ENCODE results near the gene SLC25A1. TPM values are rescaled to one million over a fixed set of nuclear protein-coding genes. Genes with fewer than 3 reads are reported as not detected.

The SLC25A1 gene
- total and polyA plus RNA-seq, 2 of the 8 experiments (the other 6 are each of a cell fraction or from before 2014, with no cell fraction given) = 110 to 148 TPM

DNA sequence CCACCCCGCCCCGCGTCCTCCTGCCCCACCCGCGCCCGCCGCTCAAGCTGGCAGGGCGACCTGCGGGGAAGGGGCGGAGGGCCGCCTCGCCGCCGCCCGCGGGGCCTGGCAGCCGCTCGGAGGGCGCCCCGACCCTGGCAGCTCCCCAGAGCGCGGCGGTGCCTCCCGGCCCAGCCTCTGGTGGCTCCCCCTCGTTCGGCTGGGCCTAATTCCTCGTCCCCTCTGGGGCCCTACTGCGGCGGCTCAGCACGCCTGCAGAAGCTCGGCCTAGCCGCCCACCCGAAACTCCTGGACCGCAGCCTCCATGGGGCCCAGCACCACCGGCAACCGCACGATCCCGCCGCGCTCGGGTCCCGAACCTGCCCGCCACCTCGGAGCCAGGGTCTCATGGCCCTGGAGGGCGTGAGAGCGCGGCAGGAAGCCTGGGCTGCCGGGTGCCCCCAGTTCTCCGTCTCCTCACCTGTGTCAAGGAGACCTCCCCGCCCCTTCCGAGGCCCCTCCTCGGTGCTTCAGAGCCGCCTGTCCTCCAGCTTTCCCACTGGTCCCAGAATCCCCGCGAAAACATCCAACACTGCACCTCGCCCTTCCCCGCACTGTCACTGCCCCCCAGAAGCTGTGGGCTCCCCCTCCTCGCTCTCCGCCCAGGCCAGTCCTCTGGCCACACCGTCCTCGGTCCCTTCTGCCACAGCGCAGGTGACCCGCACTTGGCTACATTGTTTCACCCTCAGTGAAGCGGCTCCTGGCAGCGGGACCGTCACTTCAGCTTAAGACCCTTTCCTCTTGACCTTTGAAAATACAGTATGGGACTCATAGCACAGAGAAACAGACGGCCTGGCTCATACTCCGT, 27.8 kb downstream of the SLC25A1 start:
- Histone ChIP-seq H2BK12ac (ENCODE audit: low read depth, low read length) (peak overlapping the region; percentile 75; the same call in 1 of the 2 replicates), H4K8ac (ENCODE audit: extremely low read depth, insufficient read depth, low read length) (no peak overlapping the region), H2AK5ac (ENCODE audit: low read depth, low read length) (no peak overlapping the region), H3K14ac (ENCODE audit: insufficient read length) (no peak overlapping the region), H3K9ac (replicated peaks in 1 of 4; ENCODE audit: extremely low read depth in 1 of 4, low read depth in 3 of 4, low read length in 3 of 4) (no peak overlapping the region; a peak in 1 of 7 replicates), H3K36me3 (ENCODE audit: control insufficient read depth in 2 of 4, insufficient read depth in 4 of 4, low read length in 3 of 4) (peaks cover 0 to 12% (median 0%) of the 10 kb centered on the region in 4 experiments; a peak in 1 of 8 replicates), H3K23me2 (ENCODE audit: low read depth, low read length) (peaks cover 7% of the 10 kb centered on the region; the same call in 1 of the 2 replicates), H2BK120ac (replicated peaks; ENCODE audit: low read depth, low read length) (no peak overlapping the region), H3K56ac (replicated peaks; ENCODE audit: insufficient read length, low read depth, low read length) (no peak overlapping the region), H3K4ac (replicated peaks; ENCODE audit: insufficient read length, low read depth, low read length) (no peak overlapping the region), H3K18ac (ENCODE audit: extremely low read depth, low read length) (no peak overlapping the region), H3K23ac (ENCODE audit: insufficient read length) (no peak overlapping the region), H2BK5ac (ENCODE audit: low read depth, low read length) (no peak overlapping the region), H3K79me1 (ENCODE audit: low read depth, low read length) (no peaks in the 10 kb centered on the region), H3K9me3 (ENCODE audit: insufficient read depth in 2 of 2, low read depth in 1 of 2, low read length in 1 of 2) (0 out of 4 replicates have a peak, but pooled peaks cover 0 to 6% of the 10 kb centered on the region in 2 experiments), H3K4me3 (ENCODE audit: extremely low read depth in 1 of 4, insufficient read depth in 2 of 4, low read depth in 3 of 4, low read length in 4 of 4) (peak overlapping the region in 3 of 4 experiments; percentile 10 to 47 (median 18); a peak in 4 of 8 replicates), H2AFZ (ENCODE audit: low read length) (no peak overlapping the region), H2BK15ac (ENCODE audit: low read length) (no peak overlapping the region), H4K20me1 (replicated peaks in 1 of 2; ENCODE audit: control insufficient read depth in 1 of 2, insufficient read depth in 2 of 2, low read length in 2 of 2) (peaks cover 2 to 12% of the 10 kb centered on the region in 2 experiments), H4K5ac (ENCODE audit: insufficient read length, low read depth, low read length) (no peak overlapping the region), H3K27me3 (replicated peaks in 1 of 4; ENCODE audit: control insufficient read depth in 3 of 4, extremely low read depth in 1 of 4, insufficient read depth in 3 of 4, low read length in 3 of 4) (peaks cover 52 to 71% (median 63%) of the 10 kb centered on the region in 4 experiments), H3K4me2 (ENCODE audit: insufficient read depth in 1 of 2, low read depth in 2 of 2, low read length in 2 of 2) (peak overlapping the region; percentile 40 to 55), H2BK20ac (ENCODE audit: low read length) (no peak overlapping the region), H3K27ac (ENCODE audit: low read depth, low read length) (no peak overlapping the region), H4K91ac (replicated peaks; ENCODE audit: insufficient read length, low read length) (no peak overlapping the region), H3K4me1 (replicated peaks in 1 of 4; ENCODE audit: control insufficient read depth in 3 of 4, insufficient read depth in 4 of 4, low read length in 3 of 4) (peaks cover 0 to 7% (median 5%) of the 10 kb centered on the region in 4 experiments; a peak in 5 of 7 replicates), H3K79me2 (ENCODE audit: control insufficient read depth in 1 of 2, insufficient read depth in 2 of 2, low read length in 2 of 2) (no peaks in the 10 kb centered on the region)
- DNase-seq (ENCODE audit: low read depth in 1 of 2, low spot score in 2 of 2) (peak in 1 of 2 experiments; percentile 58), FAIRE-seq (no peak)
- CTCF ChIA-PET (ENCODE audit: partially characterized antibody) = interaction anchor here (0.7 to 1.3 kb wide), 2 partner anchors 18 to 1296 kb away, joined by 3 to 6 read pairs; no protein-coding TSS in a partner anchor
- POLR2A ChIA-PET (ENCODE audit: partially characterized antibody) = interaction anchor here (2.0 kb wide), 1 partner anchor 8 kb away, joined by 4 read pairs; no protein-coding TSS in a partner anchor
- WGBS, 2 experiments (ENCODE audit: extremely low coverage in 1 of 2, insufficient coverage in 1 of 2, insufficient read length in 1 of 2, insufficient replicate concordance in 2 of 2, low coverage in 1 of 2, low lambda C conversion rate in 2 of 2, missing lambda C conversion rate in 1 of 2) = 24% methylated on average over 57 of the region's 68 CpGs; no CpG with 5 or more reads in 1 of the 2 experiments
- TF ChIP-seq SUZ12 (IDR thresholded peaks at IDR 0.05; ENCODE audit: low read length) (peak; percentile 88), KDM5A (IDR thresholded peaks at IDR 0.05; ENCODE audit: low read length) (no peak), KDM1A (IDR thresholded peaks at IDR 0.05; ENCODE audit: borderline replicate concordance, low read length) (no peak), EZH2 (IDR thresholded peaks at IDR 0.05; ENCODE audit: low read depth, low read length, severe bottlenecking) (peak; percentile 96), RNF2 (IDR thresholded peaks at IDR 0.05; ENCODE audit: borderline replicate concordance, low read depth, low read length, missing control alignments, poor library complexity, severe bottlenecking) (peak; percentile 50), GTF2F1 (IDR thresholded peaks at IDR 0.05; ENCODE audit: borderline replicate concordance, low read depth, low read length) (no peak), NANOG (IDR thresholded peaks at IDR 0.05; ENCODE audit: insufficient read depth, low read depth, low read length, poor library complexity, severe bottlenecking) (no peak), YY1 (IDR thresholded peaks at IDR 0.05; ENCODE audit: low read depth, low read length) (no peak)
- TF ChIP-seq, protein P1, sequence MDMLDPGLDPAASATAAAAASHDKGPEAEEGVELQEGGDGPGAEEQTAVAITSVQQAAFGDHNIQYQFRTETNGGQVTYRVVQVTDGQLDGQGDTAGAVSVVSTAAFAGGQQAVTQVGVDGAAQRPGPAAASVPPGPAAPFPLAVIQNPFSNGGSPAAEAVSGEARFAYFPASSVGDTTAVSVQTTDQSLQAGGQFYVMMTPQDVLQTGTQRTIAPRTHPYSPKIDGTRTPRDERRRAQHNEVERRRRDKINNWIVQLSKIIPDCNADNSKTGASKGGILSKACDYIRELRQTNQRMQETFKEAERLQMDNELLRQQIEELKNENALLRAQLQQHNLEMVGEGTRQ (IDR thresholded peaks at IDR 0.05; ENCODE audit: low read length) = no peak

Data from H1 (cell line).